Trophoblast cell (in vitro differentiated cells and primary cell): ENCODE results near the gene KRTAP10-5.
A peak's percentile ranks its signal among the peaks of the same experiment; 100 is the strongest.

Experiments used
- DNase-seq, 2 donors: peaks; one replicate each; pipeline ENCODE4 v3.0.0-alpha.2; 2016
- H2AFZ ChIP-seq: 2 replicates; pipeline ENCODE4 v1.6.1; 2013; ENCODE audit warnings: low read length, moderate library complexity, mild to moderate bottlenecking; ENCODE audit not compliant: insufficient read depth, poor library complexity
- H2AK5ac ChIP-seq: 2 replicates; pipeline ENCODE4 v1.6.1; 2013; ENCODE audit warnings: mild to moderate bottlenecking, low read length
- H2BK120ac ChIP-seq: 2 replicates; pipeline ENCODE4 v1.6.1; 2013; ENCODE audit warnings: low read length, mild to moderate bottlenecking, moderate library complexity; ENCODE audit not compliant: insufficient read depth, poor library complexity
- H2BK12ac ChIP-seq: 2 replicates; pipeline ENCODE4 v1.6.1; 2013; ENCODE audit warnings: mild to moderate bottlenecking, low read length, moderate library complexity
- H2BK5ac ChIP-seq: 2 replicates; pipeline ENCODE4 v1.6.1; 2013; ENCODE audit warnings: low read length, low read depth, moderate library complexity, mild to moderate bottlenecking; ENCODE audit not compliant: poor library complexity
- H3K14ac ChIP-seq: 2 replicates; pipeline ENCODE4 v1.6.1; 2013; ENCODE audit warnings: mild to moderate bottlenecking, low read length
- H3K18ac ChIP-seq: 2 replicates; pipeline ENCODE4 v1.6.1; 2013; ENCODE audit warnings: mild to moderate bottlenecking, low read length
- H3K23ac ChIP-seq: 2 replicates; pipeline ENCODE4 v1.6.1; 2013; ENCODE audit warnings: low read length
- H3K27ac ChIP-seq: 2 replicates; pipeline ENCODE4 v1.5.1; 2013; ENCODE audit warnings: low read depth, mild to moderate bottlenecking, inconsistent platforms, low read length, moderate library complexity
- H3K27me3 ChIP-seq: 2 replicates; pipeline ENCODE4 v1.6.1; 2013; ENCODE audit warnings: inconsistent platforms, mild to moderate bottlenecking, low read length, moderate library complexity; ENCODE audit not compliant: insufficient read depth
- H3K36me3 ChIP-seq, 2 experiments: 1 replicate in 1 of 2; 2 replicates in 1 of 2; pipeline ENCODE4 v1.6.1; 2013; ENCODE audit warnings: low read length in 2 of 2, mild to moderate bottlenecking in 2 of 2, moderate library complexity in 1 of 2; ENCODE audit not compliant: insufficient read depth in 2 of 2, control insufficient read depth in 1 of 2
- H3K4ac ChIP-seq: 2 replicates; pipeline ENCODE4 v1.6.1; 2013; ENCODE audit warnings: low read depth, mild to moderate bottlenecking, low read length, moderate library complexity
- H3K4me1 ChIP-seq, 2 experiments: 1 replicate in 1 of 2; 2 replicates in 1 of 2; pipeline ENCODE4 v1.6.1; 2013; ENCODE audit warnings: low read length in 2 of 2, mild to moderate bottlenecking in 2 of 2, moderate library complexity in 1 of 2; ENCODE audit not compliant: insufficient read depth in 2 of 2, control insufficient read depth in 1 of 2
- H3K4me2 ChIP-seq: 2 replicates; pipeline ENCODE4 v1.6.1; 2013; ENCODE audit warnings: inconsistent platforms, mild to moderate bottlenecking, low read length, moderate library complexity
- H3K4me3 ChIP-seq: 2 replicates; pipeline ENCODE4 v1.5.1; 2013; ENCODE audit warnings: mild to moderate bottlenecking, low read depth, low read length, inconsistent platforms
- H3K79me1 ChIP-seq: one replicate; pipeline ENCODE4 v1.6.1; 2013; ENCODE audit warnings: low read length
- H3K79me2 ChIP-seq: 2 replicates; pipeline ENCODE4 v1.6.1; 2013; ENCODE audit warnings: low read length, mild to moderate bottlenecking; ENCODE audit not compliant: control insufficient read depth, insufficient read depth, poor library complexity
- H3K9ac ChIP-seq: 2 replicates; pipeline ENCODE4 v1.6.1; 2013; ENCODE audit warnings: mild to moderate bottlenecking, low read length
- H3K9me3 ChIP-seq: 2 replicates; pipeline ENCODE4 v1.6.1; 2013; ENCODE audit warnings: low read depth, mild to moderate bottlenecking, control low read depth, inconsistent platforms, low read length; ENCODE audit not compliant: insufficient read depth
- H4K12ac ChIP-seq: 2 replicates; pipeline ENCODE4 v1.6.1; 2013; ENCODE audit warnings: low read depth, mild to moderate bottlenecking, low read length, moderate library complexity
- H4K8ac ChIP-seq: 2 replicates; pipeline ENCODE4 v1.6.1; 2013; ENCODE audit warnings: low read depth, mild to moderate bottlenecking, low read length, moderate library complexity
- H4K91ac ChIP-seq: one replicate; pipeline ENCODE4 v1.6.1; 2013; ENCODE audit warnings: low read depth, mild to moderate bottlenecking, low read length, moderate library complexity
- WGBS: extraction: QIAGEN DNeasy Blood & Tissue Kit; methylation state at CpG from one replicate; pipeline ENCODE4 v1.1.7; 2013; ENCODE audit warnings: missing lambda C conversion rate; ENCODE audit not compliant: insufficient read length, insufficient coverage; ENCODE audit errors: extremely low coverage; 5-methylcytosine and 5-hydroxymethylcytosine counted together

KRTAP10-5 gene

DNA sequence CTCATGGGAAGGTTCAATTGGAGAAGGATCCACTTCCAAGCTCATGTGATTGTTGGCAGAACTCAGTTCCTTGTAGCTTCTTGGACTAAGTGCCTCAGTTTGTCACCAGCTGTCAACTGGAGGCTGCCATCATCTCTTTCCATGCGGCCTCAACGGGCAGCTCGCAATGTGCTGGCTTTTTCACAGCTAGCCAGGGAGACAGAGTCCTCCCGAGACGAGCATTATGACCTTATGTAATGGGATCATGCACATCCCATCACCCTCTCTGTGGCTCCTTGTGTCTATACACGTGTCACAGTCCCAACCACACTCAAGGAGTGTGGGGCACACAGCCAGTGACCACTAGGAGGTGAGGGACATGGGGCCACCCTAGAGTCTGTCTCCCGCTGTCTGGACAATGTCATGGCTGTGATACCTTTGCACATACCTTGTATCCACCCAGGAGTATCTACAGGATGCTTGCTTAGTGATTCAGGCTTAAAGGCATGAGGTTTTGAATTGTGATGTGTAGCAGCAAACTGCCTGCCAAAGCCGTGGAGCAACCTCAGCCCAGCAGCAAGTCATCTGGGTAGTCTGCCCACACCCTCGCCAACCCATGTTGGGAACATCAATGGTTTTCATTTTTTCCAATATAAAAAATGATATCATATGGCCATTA, 15.8 kb upstream of the KRTAP10-5 start:
- H2BK12ac ChIP-seq: no peak overlapping the region
- H3K9me3 ChIP-seq: peaks cover 2% of the 10 kb centered on the region
- DNase-seq: peak in 1 of 2 donors; percentile 44
- no peaks in the 10 kb centered on the region for H3K79me2 ChIP-seq
- whole genome bisulfite sequencing: no CpG with 5 or more reads among the region's 9 CpGs
- H3K9ac ChIP-seq: no peak overlapping the region
- H3K4me1 ChIP-seq: peaks cover 3 to 17% of the 10 kb centered on the region in 2 experiments
- no peak overlapping the region for H4K91ac ChIP-seq
- H4K12ac ChIP-seq: no peak overlapping the region
- H2BK120ac ChIP-seq: no peak overlapping the region
- no peak overlapping the region for H3K4me2 ChIP-seq
- H3K79me1 ChIP-seq: peaks cover 10% of the 10 kb centered on the region
- H3K27ac ChIP-seq: no peak overlapping the region
- no peak overlapping the region for H3K4me3 ChIP-seq
- H2AK5ac ChIP-seq: no peak overlapping the region
- H2AFZ ChIP-seq: no peak overlapping the region
- no peak overlapping the region for H3K4ac ChIP-seq
- H3K18ac ChIP-seq: no peak overlapping the region
- no peaks in the 10 kb centered on the region for H3K36me3 ChIP-seq
- no peak overlapping the region for H2BK5ac ChIP-seq
- H3K27me3 ChIP-seq: no peaks in the 10 kb centered on the region
- no peak overlapping the region for H3K23ac ChIP-seq
- no peak overlapping the region for H3K14ac ChIP-seq
- no peak overlapping the region for H4K8ac ChIP-seq

DNA sequence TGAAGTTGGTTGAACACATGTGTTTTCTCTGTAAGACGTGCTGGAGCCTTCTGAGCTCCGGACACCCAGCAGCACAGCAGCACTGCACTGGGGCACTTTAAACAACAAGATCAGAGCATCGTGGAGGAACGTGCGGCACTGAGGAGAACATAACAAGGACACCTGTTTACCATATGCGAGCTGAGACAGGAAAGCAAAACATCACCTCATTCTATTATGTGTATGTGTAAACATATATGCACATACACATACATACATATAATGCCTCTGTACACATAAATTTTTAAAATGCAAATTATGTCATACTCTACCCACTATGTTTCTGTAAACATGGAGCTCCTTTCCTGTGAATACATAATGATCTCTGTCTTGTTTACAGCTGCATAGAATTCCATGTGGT, 15.1 kb upstream of the KRTAP10-5 start:
- no CpG with 5 or more reads among the region's 6 CpGs for WGBS
- no peak overlapping the region for H4K12ac ChIP-seq

DNA sequence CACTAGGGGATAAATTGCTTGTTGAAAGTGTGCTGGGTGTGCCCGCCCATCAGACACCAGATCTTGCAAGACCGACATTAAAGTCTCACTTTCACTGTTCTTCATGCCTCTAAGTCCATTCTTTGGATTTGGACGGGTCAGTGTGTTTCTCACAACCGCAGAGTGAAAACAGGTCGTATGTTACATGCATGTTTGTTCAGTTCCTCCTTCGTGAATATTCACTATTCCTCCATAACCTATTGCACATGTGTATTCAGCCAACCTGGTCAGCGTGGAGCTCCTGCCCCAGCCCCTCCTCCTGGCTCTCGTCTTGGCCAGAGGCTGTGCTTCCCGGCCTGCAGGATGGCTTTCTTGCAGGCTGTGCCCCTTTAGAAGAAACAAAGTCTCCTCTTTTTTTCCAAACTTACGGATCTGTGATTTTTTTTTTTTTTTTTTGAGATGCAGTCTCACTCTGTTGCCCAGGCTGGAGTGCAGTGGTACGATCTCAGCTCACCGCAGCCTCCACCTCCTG, 14.1 kb upstream of the KRTAP10-5 start:
- Histone ChIP-seq H3K18ac (no peak overlapping the region), H3K4me2 (no peak overlapping the region), H3K9ac (no peak overlapping the region), H3K4me1 (peaks cover 3 to 17% of the 10 kb centered on the region in 2 experiments), H3K23ac (no peak overlapping the region), H3K4me3 (no peak overlapping the region), H2BK12ac (peak overlapping the region; percentile 27), H2AFZ (no peak overlapping the region), H2AK5ac (no peak overlapping the region), H3K36me3 (no peaks in the 10 kb centered on the region), H3K4ac (no peak overlapping the region), H3K27me3 (no peaks in the 10 kb centered on the region), H4K91ac (peak overlapping the region; percentile 69), H4K12ac (no peak overlapping the region), H3K79me1 (peaks cover 10% of the 10 kb centered on the region), H3K14ac (no peak overlapping the region), H3K79me2 (no peaks in the 10 kb centered on the region), H3K9me3 (peaks cover 4% of the 10 kb centered on the region), H2BK120ac (peak overlapping the region; percentile 7), H3K27ac (no peak overlapping the region), H4K8ac (no peak overlapping the region), H2BK5ac (no peak overlapping the region)
- WGBS: no CpG with 5 or more reads among the region's 12 CpGs
- DNase-seq: no peak

More for the DNA sequence above, 15.1 kb upstream of the KRTAP10-5 start:
- Histone ChIP-seq H3K4me3 (no peak overlapping the region), H3K23ac (no peak overlapping the region), H4K91ac (no peak overlapping the region), H3K4ac (no peak overlapping the region), H3K36me3 (no peaks in the 10 kb centered on the region), H3K79me2 (no peaks in the 10 kb centered on the region), H3K27ac (no peak overlapping the region), H2BK5ac (no peak overlapping the region), H3K9me3 (peaks cover 2% of the 10 kb centered on the region), H3K14ac (no peak overlapping the region), H2AFZ (no peak overlapping the region), H3K9ac (no peak overlapping the region), H2BK12ac (no peak overlapping the region), H2BK120ac (no peak overlapping the region), H3K4me2 (no peak overlapping the region), H3K27me3 (no peaks in the 10 kb centered on the region), H3K4me1 (peaks cover 3 to 17% of the 10 kb centered on the region in 2 experiments), H3K79me1 (peaks cover 10% of the 10 kb centered on the region), H2AK5ac (no peak overlapping the region), H3K18ac (no peak overlapping the region), H4K8ac (no peak overlapping the region)
- DNase-seq: no peak

- Histone ChIP-seq H2AK5ac (no peak overlapping the region), H2AFZ (no peak overlapping the region), H3K9ac (no peak overlapping the region), H2BK5ac (peak overlapping the region; percentile 1), H3K14ac (peak overlapping the region; percentile 66), H3K79me1 (peaks cover 10% of the 10 kb centered on the region), H3K4me2 (no peak overlapping the region), H2BK120ac (peak overlapping the region; percentile 8), H3K18ac (no peak overlapping the region), H3K27ac (no peak overlapping the region), H4K8ac (peak overlapping the region; percentile 5), H3K27me3 (no peaks in the 10 kb centered on the region), H3K23ac (no peak overlapping the region), H4K12ac (peak overlapping the region; percentile 47), H3K9me3 (peaks cover 4% of the 10 kb centered on the region), H3K4ac (no peak overlapping the region), H3K79me2 (no peaks in the 10 kb centered on the region), H3K36me3 (no peaks in the 10 kb centered on the region), H3K4me1 (peaks cover 3 to 17% of the 10 kb centered on the region in 2 experiments), H3K4me3 (no peak overlapping the region), H2BK12ac (peak overlapping the region; percentile 16), H4K91ac (peak overlapping the region; percentile 69)
- DNase-seq: peak; percentile 28 to 44
- WGBS: no CpG with 5 or more reads among the region's 20 CpGs
These were observed 13.4 kb upstream of the KRTAP10-5 start for GRCh38 chr21:44593598-44594405.
